ENCODE data around the gene VHLL.
A peak's percentile ranks its signal among the peaks of the same experiment; 100 is the strongest.
"Not testable (repeated sequence)": the region's sequence is repeated elsewhere in the genome, so short reads cannot be mapped to it uniquely, and the experiment has no call there.

The VHLL gene

DNA sequence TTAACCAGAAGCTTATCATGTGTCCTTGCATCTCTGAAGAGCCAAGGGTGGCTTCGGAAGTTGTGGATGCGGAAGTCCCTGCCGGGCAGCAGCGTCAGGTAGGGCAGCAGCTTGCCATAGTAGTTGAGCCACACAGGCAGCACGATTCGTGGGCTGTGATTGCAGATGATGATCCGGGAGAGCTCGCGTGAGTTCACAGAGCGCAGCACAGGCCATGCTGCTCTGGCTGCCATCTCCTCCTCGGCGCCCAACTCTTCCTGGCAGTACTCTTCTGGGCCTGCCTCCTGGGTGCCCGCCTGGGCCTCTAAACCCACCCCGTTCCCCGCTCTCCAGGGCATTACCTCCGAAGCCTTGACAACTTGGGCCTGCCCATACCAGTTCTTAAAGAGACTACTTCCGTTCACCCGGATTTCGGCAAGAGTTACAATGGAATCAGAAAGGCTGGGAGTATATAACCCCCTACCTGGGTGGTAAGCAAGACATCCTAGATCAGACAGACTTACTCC, at the start of gene VHLL:
Gene VHLL, minus strand, starts transcription at position 456 of the 506 bp plus-strand sequence. Its CDS starts 118 bp downstream, at position 338.
- DNase-seq (ENCODE audit: extremely low spot score, insufficient read length, low read depth): no peak

DNA sequence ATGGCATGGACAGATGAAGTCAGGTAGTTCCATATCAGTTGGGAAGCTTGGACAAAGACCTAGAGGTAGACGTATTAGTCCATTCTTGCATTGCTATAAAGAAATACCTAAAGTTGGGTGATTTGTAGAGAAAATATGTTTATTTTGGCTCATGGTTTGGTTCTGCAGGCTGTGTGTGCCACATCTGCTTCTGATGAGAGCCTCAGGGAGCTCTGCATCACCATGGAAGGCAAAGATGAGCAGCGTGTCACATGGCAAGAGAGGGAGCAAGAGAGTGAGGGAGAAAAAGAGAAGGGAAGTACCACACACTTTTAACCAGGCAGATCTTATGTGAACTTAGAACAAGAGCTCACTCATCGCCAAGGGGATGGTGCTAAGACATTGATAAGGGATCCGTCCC, 48.2 kb upstream of the VHLL start:
- no peak for DNase-seq (ENCODE audit: extremely low spot score, insufficient read length, low read depth)
- no peak for FAIRE-seq

More for the DNA sequence above, at the start of gene VHLL:
- no peak for FAIRE-seq

DNA sequence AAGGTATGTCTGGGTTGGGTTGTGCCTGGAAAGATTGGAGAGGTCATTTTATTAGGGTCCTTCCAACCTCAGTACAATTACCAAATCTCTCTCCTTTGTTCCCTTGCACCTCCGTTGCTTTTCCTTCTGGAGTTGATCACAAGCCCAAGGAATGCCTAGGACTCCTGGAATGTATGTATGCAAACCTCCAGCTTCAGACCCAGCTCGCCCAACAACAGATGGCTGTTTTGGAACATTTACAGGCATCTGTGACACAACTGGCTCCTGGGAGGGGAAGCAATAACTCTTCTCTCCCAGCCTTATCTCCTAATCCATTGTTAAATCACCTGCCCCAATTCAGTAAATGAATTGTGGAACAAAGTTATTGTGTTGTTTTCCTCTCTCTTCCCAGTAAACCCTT, 47.5 kb upstream of the VHLL start:
- DNase-seq (ENCODE audit: extremely low spot score, insufficient read length, low read depth) (no peak), FAIRE-seq (no peak)

DNA sequence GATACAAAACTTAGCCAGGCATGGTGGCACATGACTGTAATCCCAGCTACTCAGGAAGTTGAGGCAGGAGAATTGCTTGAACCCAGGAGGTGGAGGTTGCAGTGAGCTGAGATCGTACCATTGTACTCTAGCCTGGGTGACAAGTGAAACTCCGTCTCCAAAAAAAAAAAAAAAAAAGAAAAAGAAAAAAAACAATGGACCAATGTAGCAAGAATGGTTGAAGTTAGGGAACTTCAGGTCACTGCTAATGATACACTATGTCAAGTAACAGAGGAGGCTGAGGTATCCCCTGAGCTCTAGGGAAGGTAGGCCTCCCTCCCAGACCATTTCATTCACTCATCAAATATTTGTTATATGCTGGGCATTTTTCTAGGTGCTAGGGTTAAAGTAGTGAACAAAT, 46.9 kb upstream of the VHLL start:
- not testable (repeated sequence) for DNase-seq (ENCODE audit: extremely low spot score, insufficient read length, low read depth); FAIRE-seq

DNA sequence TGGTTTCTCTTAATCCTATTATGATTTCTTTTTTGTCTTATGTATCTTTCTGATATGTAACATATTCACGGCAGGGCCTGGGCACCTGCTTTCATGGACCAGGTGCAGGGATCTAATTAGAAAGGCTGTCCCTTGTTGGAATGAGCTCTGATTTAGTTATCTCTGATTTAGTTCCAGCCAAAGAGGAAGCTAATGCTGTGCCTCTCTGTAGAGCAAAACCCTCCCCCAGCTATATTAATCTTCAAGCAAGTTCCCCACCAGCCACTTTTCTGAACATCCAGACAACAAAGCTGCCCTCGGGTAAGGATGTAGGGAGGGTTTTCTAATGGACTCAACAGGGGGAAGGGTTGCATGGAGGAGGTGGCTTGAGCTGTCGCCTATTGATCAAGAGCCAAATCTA, 45.3 kb upstream of the VHLL start:
- no peak for DNase-seq (ENCODE audit: extremely low spot score, insufficient read length, low read depth)

DNA sequence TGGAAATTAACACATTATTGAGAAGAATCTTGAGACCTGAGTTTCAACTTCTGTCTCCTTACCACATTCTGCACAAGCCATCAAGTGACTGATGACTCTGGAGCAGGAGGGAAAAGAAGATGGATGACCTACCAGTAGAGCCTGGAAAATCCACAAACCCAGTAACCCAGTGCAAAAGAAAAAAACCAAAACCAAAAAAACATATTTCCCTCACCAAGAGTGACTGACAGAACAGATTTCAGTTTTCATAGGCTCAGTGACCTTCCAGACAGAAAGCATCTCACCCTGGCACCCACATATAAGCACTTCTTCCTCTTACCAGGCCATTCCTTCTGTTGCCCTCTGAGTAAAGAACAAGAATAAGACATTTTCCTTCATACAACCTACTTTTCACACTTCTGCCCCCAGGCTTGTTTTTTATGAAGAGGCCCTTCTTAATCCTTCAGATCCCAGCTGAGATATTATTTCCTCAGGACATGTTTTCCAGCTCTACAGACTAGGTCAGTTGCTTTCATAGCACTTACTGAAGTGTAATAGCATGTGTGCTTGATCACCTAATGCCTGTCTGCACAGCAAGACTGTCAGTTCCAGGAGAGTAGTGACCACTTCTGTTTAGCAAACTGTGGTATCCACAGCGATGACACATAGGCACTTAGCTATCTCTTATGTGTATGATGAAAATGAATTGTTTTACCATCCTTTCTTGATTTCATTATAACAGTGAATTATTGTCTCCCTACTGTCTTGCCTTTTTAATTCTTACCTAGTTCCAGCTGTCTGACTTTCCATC, 43.3 kb upstream of the VHLL start:
- no peak for FAIRE-seq

More for the DNA sequence above, 45.3 kb upstream of the VHLL start:
- FAIRE-seq: no peak

DNA sequence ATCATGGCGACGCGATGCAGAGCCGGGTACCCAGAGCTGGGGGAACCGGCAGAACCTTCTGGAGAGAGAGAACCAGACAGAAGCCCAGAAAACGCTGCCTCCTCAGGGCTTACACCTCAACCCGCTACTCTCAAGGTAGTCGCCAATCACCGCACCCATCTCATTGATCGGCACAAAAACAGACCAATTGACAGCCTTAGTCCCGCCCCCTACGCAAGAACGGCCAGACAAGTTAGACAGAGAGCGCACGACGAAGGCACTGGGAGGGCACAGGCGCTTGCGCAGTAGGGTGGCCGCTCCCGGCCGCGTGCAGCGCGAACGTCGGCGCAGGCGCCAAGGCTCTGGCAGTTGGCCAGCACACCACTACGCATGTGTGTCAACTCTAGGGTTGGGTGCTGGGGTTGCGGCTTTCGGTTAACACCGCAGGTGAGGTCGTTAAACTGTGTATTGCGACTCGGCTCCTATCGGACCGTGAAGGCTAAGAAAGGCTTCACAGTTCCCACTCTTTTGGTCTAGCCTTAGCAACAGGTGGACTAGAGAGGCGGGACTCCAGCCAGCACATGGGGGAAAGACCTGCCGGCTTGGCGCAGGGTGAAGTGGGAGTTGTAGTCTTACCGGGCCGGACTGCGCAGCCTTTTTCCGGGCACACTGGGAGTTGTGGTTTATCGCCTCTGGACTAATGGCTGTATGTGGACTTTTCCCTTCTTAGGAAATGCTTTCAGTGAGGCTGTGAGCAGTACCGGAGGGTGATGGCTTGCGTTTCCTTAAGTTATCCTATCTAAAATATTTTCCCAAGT, 39.3 kb upstream of the VHLL start, which contains the start of the genes CCT3 and TSACC:
Gene CCT3, minus strand, starts transcription at position 113 of the 797 bp plus-strand sequence. Its CDS starts 108 bp downstream, at position 5.
Gene TSACC, plus strand, starts transcription at position 347 of the 797 bp plus-strand sequence. CDS start 1,232 bp downstream, outside the sequence.
- FAIRE-seq: peak; percentile 100
- DNase-seq (ENCODE audit: extremely low spot score, insufficient read length, low read depth): peak; percentile 94

More for the DNA sequence above, 43.3 kb upstream of the VHLL start:
- no peak for DNase-seq (ENCODE audit: extremely low spot score, insufficient read length, low read depth)

DNA sequence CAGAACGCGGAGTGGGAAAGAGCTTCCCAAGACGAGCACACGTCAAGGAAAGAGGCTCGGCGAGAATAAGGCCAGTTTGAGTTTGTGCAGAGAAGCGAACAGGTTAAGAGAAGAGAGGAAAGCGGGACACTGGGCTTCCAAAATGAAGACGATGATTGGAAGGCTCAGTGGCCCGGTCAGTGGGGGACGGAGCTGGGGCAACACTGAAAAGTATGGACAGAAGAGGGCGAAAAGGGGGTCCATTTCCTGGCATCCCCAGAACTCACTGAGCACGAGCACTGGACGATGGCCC, 38.7 kb upstream of the VHLL start:
- FAIRE-seq (no peak), DNase-seq (ENCODE audit: extremely low spot score, insufficient read length, low read depth) (no peak)

DNA sequence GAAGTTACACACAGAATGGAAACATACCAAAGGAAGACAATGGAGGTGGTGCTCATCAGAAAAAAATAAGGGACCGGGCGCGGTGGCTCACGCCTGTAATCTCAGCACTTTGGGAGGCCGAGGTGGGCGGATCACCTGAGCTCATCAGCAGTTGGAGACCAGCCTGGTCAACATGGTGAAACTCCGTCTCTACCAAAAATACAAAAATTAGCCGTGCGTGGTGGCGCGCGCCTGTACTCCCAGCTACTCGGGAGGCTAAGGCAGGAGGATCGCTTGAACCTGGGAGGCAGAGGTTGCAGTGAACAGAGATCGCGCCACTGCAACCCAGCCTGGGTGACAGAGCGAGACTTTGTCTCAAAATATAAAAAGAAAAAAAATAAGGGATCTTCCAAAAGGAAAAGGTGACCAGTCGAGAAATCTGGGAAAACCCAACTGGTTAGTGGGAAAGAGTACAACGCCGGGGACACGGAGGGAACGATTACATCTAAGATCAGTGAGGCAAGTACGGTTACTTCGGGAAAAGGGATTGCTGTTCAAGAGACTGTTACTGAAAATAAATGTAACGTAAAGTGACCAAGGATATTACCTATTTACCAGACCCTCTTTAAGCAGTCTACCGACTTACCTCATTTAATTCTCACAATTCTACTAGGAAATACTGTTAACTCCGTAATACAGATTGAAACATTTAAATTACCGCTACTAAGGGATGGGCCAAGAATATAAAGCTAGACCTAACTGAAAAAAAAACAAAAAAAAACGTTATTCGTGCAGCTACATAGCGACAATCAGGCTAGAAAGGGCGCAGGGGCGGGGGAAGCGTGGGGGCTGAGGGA, 38.2 kb upstream of the VHLL start:
- no peak for FAIRE-seq
- DNase-seq (ENCODE audit: extremely low spot score, insufficient read length, low read depth): no peak

DNA sequence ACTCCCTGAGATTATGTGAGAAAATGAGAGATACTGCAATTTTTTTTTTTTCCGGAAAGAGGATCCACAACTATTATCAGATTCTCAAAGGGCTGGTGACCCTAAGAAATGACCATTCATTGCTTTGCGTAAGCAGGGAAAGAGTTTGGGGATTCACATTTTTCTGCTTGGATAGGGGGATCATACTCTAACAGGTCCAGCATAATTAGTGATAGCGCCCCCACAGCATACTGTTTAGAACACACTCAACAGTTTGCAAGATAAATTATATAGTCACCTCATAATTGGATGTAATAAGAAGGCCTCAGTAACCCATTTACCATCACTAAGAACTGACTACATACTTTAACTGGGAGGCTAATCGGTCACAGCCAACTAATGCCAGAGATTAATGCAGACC, 37.1 kb upstream of the VHLL start:
- no peak for FAIRE-seq
- DNase-seq (ENCODE audit: extremely low spot score, insufficient read length, low read depth): no peak

DNA sequence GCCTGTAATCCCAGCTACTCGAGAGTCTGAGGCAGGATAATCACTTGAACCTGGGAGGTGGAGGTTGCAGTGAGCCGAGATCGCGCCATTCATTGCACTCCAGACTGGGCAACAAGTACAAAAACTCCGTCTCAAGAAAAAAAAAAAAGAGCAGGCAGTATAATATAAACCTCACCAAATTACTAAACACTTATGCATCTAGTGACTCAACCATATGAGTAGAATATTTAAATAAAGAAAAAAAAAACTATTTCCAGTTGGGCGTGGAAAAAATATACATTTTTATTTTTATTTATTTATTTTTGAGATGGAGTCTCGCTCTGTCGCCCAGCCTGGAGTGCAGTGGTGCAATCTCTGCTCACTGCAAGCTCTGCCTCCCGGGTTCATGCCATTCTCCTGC, 24.1 kb upstream of the VHLL start:
- not testable (repeated sequence) for DNase-seq (ENCODE audit: extremely low spot score, insufficient read length, low read depth); FAIRE-seq

DNA sequence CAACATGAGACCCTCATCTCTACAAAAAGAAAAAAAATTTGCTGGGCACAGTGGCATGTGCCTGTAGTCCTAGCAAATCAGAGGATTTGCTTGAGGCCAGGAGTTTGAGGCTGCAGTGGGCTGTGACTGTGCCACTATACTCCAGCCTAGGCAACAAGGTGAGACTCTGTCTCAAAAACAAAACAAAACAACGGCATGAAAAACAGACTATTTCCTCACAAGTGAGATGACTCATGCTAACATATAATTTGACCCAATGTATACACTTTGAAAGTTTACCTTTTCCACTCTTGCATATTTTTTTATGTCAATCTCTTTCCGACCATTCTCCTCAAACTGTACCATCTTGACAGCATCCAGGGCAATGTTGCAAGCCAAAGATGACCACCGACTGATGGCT, 21.5 kb upstream of the VHLL start:
- DNase-seq (ENCODE audit: extremely low spot score, insufficient read length, low read depth) (no peak), FAIRE-seq (no peak)

DNA sequence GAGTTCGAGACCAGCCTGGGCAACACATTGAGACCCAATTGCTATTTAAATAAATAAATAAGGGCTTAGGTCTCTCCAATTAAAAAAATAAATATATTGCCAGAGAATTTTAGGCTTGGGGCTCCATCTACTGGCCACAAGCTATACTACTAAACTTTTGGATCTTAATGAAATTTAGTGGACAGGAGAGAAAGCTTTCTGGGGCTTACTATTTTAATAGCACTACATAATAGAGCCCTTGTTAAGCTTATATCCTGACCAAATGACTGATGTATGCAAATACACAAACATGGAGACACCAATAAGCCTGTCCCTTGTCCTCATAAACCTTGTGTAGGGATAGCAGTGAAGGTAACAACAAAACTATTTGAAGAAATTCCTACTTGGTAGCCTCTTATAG, 20.6 kb upstream of the VHLL start:
- DNase-seq (ENCODE audit: extremely low spot score, insufficient read length, low read depth): no peak
- FAIRE-seq: no peak

DNA sequence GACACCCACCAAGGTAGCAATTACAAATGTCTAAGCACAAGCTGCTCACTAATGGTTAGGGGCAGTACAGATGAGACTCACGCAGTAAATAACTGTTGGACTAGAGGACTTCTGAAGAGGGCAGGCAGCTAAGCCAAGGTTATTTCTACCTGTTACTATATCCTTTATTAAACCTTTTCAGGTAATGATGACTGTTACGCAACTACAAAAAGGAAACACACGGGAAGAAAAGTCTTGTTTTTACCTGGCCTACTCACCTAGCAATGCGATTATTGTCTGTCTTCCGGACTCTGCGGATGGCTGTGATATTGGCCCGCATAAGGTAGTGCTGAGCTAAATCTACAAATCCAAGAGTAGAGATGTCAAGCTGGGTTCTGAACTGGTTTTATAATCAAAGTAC, 17.8 kb upstream of the VHLL start:
- FAIRE-seq: no peak

DNA sequence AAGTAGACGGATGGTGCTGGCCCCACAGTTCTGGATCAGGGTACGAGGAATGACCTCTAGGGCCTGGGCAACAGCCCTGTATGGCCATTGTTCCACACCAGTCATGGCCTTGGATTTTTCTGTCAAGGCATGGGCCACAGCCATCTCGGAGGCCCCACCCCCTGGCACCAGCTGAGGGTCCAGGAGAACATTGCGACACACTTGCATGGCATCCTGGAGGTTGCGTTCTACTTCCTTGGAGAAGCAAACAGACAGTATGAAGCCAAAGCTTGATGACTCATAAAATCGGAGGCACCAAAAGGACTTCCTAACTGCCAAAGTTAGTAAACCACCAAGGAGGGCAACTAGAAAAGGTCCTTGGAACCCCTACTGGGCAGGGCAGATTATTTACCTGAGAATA, 11.9 kb upstream of the VHLL start:
- DNase-seq (ENCODE audit: extremely low spot score, insufficient read length, low read depth) (no peak), FAIRE-seq (no peak)

More for the DNA sequence above, 17.8 kb upstream of the VHLL start:
- no peak for DNase-seq (ENCODE audit: extremely low spot score, insufficient read length, low read depth)

DNA sequence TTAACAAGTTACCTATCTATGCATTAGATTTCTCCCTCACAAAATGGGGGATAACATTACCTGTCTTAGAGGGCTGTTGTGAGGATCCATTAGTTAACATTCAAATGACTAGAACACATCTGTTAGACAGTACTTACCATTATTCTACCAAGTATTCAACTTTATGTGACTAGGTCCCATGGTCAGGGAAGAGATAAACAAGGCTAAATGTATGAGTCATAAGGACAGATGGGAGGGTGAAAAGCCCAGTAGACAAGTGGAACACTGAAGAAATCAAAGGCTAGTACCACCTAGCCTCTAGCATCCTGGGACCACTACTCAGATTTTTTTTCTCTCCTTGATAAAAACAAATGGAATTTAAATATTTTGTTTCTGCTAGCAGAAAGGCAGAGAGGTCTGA, 9.0 kb upstream of the VHLL start:
- DNase-seq (ENCODE audit: extremely low spot score, insufficient read length, low read depth): no peak
- FAIRE-seq: no peak

DNA sequence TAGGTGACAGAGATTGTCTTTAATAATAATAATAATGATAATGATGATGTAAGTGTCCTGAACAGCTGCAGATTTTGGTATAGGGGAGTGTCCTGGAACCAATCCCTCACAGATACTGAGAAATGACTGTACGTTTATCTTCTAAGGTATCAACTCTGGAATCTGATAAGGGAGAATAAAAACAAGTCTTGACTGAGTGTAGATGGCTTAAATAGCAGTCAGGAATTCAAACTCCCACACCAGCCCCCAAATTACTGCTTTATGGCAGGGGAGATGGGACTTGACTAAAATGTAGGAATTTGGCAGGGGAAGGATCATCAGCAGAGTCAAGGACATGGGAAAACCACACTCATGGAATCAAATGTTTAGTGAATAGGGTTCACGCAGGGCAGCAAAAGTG, 6.1 kb upstream of the VHLL start:
- DNase-seq (ENCODE audit: extremely low spot score, insufficient read length, low read depth) (no peak), FAIRE-seq (no peak)

DNA sequence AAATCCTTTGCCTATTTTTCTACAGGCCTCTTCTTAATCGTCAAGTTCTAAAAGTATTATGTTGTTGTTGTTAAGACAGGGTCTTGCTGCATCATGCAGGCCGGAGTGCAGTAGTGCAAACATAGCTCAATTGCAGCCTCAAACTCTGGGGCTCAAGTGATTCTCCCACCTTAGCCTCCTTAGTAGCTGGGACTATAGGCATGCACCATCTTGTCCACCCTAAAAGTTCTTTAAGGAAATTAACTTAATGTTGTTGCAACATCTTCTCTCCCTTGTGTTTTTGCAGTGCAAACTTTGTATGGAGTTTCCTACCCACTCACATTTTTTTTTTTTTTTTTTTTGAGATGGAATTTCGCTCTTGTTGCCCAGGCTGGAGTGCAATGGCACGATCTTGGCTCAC, 4.1 kb upstream of the VHLL start:
- no peak for DNase-seq (ENCODE audit: extremely low spot score, insufficient read length, low read depth)
- FAIRE-seq: no peak

DNA sequence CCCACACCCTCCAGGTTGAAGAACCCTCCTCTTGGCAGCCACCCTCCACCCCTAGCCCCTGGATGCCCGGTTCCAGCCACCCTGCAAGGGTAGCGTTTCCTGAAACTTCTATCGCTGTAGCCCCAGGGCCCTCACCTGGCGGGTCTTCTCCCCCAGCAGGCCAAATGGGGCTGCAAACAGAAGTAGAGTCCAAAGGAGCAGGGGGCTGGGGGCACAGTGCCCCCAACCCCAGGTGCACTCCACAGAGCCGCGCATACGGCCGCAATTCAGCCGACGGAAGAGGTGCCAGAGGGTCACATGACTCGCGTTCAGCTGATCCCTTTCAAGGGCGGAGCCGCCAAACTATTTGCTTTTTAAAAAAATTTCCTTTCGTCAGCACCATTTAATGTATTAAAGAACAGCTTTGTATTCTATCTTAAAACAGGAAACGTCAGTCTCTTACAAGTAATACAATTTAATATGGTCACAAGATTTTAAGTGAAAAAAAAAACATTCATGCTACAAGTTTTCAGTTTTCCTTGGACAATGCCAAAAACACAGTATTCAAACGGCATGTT, 3.6 kb downstream of the VHLL start, which contains the start of gene GLMP:
Gene GLMP, minus strand, starts transcription at position 289 of the 557 bp plus-strand sequence. Its CDS starts 34 bp downstream, at position 255.
- FAIRE-seq (peak; percentile 75), DNase-seq (ENCODE audit: extremely low spot score, insufficient read length, low read depth) (peak; percentile 62)

DNA sequence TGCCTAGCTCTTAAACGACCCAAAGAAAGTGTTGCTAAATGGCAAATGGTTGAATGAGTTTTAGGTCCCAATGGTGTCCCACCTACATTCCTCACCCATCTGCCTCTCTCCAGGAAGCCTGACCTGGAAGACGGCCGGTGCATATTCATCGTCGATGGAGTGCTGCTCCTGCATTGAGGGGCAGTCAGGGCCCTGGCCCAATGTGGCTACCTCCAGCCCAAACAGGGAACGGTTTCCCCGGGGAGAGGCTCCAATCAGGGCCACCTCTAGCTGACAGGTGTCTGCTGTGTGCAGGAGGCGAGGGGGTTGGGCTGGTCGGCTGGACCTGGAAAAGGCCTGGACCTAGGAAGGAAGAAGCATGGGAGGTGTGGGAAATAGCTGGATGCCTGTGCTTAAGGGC, 5.2 kb downstream of the VHLL start:
- no peak for DNase-seq (ENCODE audit: extremely low spot score, insufficient read length, low read depth)
- no peak for FAIRE-seq

All from GM18507 (cell line).